Measurements from ENCODE around the gene ENO3. TPM values are rescaled to one million over a fixed set of nuclear protein-coding genes. Genes with fewer than 3 reads are reported as not detected.

ENO3 gene
- total RNA-seq, 1 donor from 2014 or later, result 9.8 TPM

DNA sequence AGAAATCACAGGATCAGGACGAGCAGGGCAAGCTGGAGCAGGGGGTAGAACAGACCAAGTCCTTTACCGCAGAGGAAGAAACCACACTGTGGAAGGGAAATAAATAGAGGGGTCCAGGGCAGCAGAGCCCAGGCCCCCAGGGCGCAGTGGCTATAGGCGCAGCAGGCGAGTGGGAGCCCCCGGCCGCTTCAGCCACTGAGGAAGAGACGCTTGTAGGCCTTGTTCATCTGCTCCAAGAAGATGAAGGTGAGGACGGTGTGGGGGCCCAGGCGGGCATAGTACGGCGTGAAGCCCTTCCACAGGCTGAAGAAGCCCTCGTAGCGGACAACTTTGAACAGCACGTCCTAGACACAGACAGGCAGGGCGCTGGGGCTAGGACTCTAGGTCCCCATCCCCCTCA is 13.4 kb upstream of the ENO3 start:
- H3K4me3 Mint-ChIP-seq (ENCODE audit: unreplicated experiment), result no peak overlapping the region
- no peak for DNase-seq (ENCODE audit: low spot score)
- H3K27ac Mint-ChIP-seq (ENCODE audit: unreplicated experiment), result no peak overlapping the region
- no peaks in the 10 kb centered on the region for H3K27me3 Mint-ChIP-seq (ENCODE audit: low read depth)
- no peak for TF ChIP-seq CTCF (IDR thresholded peaks at IDR 0.05)
- H3K4me1 Mint-ChIP-seq (ENCODE audit: low read depth), result peaks cover 42% of the 10 kb centered on the region
- peaks cover 1% of the 10 kb centered on the region for H3K36me3 Mint-ChIP-seq (ENCODE audit: low read depth)
- H3K9me3 Mint-ChIP-seq (ENCODE audit: low read depth), result no peaks in the 10 kb centered on the region

DNA sequence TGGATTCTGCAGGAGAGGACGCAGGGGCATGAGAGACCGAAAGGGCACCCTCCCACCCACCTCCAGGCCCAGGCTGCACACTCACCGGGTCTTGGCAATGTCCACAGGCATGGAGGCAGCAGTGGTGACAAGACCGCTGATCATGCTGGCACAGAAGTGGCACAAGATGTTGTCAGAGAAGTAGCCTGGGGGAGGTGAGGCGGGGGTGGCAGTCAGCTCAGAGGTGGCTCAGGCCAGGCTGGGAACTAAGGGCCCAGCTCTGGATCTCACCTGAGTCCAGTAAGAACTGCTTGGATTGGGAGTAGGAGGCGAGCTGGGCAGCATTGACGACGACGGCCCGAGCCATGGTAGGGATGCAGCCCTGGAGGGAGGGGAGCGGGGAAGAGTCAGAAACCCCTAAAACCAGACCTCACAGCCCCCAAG is 12.8 kb upstream of the ENO3 start:
- H3K4me1 Mint-ChIP-seq (ENCODE audit: low read depth), result peaks cover 47% of the 10 kb centered on the region
- DNase-seq (ENCODE audit: low spot score), result no peak
- no peak for TF ChIP-seq CTCF (IDR thresholded peaks at IDR 0.05)
- H3K9me3 Mint-ChIP-seq (ENCODE audit: low read depth), result no peaks in the 10 kb centered on the region
- no peaks in the 10 kb centered on the region for H3K27me3 Mint-ChIP-seq (ENCODE audit: low read depth)
- no peak overlapping the region for H3K27ac Mint-ChIP-seq (ENCODE audit: unreplicated experiment)
- H3K4me3 Mint-ChIP-seq (ENCODE audit: unreplicated experiment), result peak overlapping the region; percentile 88
- H3K36me3 Mint-ChIP-seq (ENCODE audit: low read depth), result peaks cover 5% of the 10 kb centered on the region

DNA sequence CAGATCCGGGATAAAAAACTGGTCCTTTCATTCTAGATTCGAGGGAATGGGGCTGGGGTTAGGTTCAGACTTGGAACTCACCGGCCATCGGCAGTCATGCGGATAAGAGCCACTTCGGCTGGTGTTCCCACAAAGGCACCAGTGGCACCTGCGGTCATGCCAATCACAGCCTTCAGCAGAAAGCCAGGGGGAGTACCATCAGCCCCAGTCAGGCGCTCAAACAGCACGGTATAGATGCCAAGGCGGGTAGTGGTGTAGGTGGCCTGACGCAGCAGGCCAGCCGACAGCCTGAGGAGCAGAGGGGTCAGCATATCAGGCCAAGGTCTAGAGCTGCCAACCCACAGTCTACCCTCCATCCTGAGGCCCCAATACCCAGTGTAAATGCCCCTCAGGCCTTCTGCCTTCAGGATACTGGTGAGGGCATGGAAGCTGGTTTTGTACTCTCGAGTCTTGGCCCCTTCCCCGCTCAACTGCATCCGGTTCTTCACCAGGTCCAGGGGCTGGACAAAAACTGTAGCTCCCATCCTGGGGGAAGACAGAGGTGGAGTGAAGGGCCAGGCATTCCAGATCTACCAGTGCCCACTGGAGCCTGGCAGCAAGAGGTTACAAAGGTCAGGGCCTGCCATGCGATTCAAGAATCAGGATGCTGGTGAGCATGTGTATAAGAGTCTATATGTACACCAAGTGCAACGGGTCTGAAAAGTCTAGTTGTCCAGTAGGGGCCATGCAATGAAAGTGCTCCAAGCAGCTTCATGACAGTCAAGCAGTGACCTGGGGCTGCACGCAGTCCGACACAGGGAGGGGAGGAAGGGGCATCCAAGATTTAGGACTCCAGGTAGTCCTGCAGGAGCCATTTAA is 12.0 kb upstream of the ENO3 start:
- peak overlapping the region; percentile 79 for H3K27ac Mint-ChIP-seq (ENCODE audit: unreplicated experiment)
- H3K36me3 Mint-ChIP-seq (ENCODE audit: low read depth), result peaks cover 6% of the 10 kb centered on the region
- H3K9me3 Mint-ChIP-seq (ENCODE audit: low read depth), result no peaks in the 10 kb centered on the region
- TF ChIP-seq CTCF (IDR thresholded peaks at IDR 0.05), result no peak
- peaks cover 50% of the 10 kb centered on the region for H3K4me1 Mint-ChIP-seq (ENCODE audit: low read depth)
- no peaks in the 10 kb centered on the region for H3K27me3 Mint-ChIP-seq (ENCODE audit: low read depth)
- H3K4me3 Mint-ChIP-seq (ENCODE audit: unreplicated experiment), result peak overlapping the region; percentile 88
- DNase-seq (ENCODE audit: low spot score), result no peak

- TF ChIP-seq CTCF (IDR thresholded peaks at IDR 0.05), result peak; percentile 8
- no peaks in the 10 kb centered on the region for H3K27me3 Mint-ChIP-seq (ENCODE audit: low read depth)
- peak overlapping the region; percentile 79 for H3K27ac Mint-ChIP-seq (ENCODE audit: unreplicated experiment)
- no peaks in the 10 kb centered on the region for H3K9me3 Mint-ChIP-seq (ENCODE audit: low read depth)
- no peak for DNase-seq (ENCODE audit: low spot score)
- H3K4me3 Mint-ChIP-seq (ENCODE audit: unreplicated experiment), result peak overlapping the region; percentile 88
- peaks cover 6% of the 10 kb centered on the region for H3K36me3 Mint-ChIP-seq (ENCODE audit: low read depth)
- H3K4me1 Mint-ChIP-seq (ENCODE audit: low read depth), result peaks cover 50% of the 10 kb centered on the region
Measured at GRCh38 chr17:4939546-4939795, 11.4 kb upstream of the ENO3 start.

DNA sequence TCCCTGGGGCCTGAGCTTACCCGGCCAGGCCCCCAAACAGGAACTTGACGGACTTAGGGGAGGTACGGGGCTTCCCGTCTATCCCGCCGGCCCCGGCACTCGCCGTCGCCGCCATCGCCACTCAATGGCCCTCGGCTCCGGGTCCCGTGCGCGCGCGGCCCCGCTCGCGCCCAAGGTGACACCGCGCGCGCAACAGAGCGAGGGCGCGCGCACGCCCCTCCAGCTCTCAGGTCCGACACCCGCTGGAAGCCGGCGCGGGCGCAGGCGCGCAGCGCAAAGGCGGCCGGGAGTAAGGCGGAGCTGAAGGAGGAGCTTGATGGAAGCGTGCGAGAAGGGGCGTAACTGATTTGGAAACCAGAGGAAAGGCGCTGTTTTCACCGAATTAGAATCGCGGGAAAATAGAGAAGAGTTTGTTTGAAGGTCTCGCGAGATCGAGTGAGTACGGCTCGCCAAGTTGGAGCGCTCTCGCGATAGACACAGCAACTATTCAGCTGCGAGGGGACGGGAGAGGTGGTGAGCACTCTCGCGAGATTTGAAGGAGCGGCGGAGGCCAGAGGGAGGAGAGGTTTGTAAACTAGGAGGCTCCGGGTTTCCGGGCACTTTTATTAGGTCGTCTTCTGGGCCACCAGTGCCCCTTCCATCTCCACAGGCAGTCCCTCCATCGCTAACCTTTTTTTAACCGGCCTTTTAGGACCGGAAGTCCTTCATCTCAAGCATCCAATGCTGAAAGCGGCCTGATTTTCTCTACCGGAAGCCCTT is 10.9 kb upstream of the ENO3 start, which contains the start of the genes RNF167 and SLC25A11:
TSS of gene RNF167 (plus strand) at position 473 of the 759 bp plus-strand sequence. CDS start 642 bp downstream, outside the sequence.
TSS of gene SLC25A11 (minus strand) at position 251 of the 759 bp plus-strand sequence. CDS start at position 115, 136 bp downstream.
- Mint-ChIP-seq H3K4me1 (ENCODE audit: low read depth) (peaks cover 52% of the 10 kb centered on the region), H3K36me3 (ENCODE audit: low read depth) (peaks cover 6% of the 10 kb centered on the region), H3K4me3 (ENCODE audit: unreplicated experiment) (peak within 1 kb of the TSS; percentile 88), H3K27me3 (ENCODE audit: low read depth) (no peaks in the 10 kb centered on the region), H3K27ac (ENCODE audit: unreplicated experiment) (peak within 1 kb of the TSS; percentile 98), H3K9me3 (ENCODE audit: low read depth) (no peaks in the 10 kb centered on the region)
- DNase-seq (ENCODE audit: low spot score), result peak; percentile 98
- peak; percentile 6 for TF ChIP-seq CTCF (IDR thresholded peaks at IDR 0.05)
